Fibroblast of upper back skin (primary cell): ENCODE data around the gene RGS9.

Experiments used
- DNase-seq: peaks from one replicate; pipeline ENCODE4 v3.0.0-alpha.2; 2013

RGS9 gene

DNA sequence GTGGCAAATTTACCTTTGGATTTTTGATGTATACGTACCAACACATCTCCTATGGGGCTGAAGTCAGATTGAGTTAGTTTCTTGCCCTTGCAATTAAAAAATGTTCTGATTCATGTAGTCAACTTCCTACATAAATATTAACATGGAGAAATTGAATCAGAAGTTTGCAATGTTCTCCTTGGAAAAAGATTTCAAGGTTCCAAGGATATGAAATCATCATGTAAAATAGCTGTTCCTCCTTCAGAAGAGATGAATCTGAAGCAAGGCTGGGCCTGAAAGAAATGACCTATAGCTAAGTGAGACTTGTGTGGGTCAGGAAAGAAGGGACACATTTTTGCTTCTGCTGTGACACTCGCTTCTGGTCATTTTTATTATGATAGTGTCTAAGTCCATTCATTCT is 131.7 kb downstream of the RGS9 start:
- peak; percentile 51 for DNase-seq

DNA sequence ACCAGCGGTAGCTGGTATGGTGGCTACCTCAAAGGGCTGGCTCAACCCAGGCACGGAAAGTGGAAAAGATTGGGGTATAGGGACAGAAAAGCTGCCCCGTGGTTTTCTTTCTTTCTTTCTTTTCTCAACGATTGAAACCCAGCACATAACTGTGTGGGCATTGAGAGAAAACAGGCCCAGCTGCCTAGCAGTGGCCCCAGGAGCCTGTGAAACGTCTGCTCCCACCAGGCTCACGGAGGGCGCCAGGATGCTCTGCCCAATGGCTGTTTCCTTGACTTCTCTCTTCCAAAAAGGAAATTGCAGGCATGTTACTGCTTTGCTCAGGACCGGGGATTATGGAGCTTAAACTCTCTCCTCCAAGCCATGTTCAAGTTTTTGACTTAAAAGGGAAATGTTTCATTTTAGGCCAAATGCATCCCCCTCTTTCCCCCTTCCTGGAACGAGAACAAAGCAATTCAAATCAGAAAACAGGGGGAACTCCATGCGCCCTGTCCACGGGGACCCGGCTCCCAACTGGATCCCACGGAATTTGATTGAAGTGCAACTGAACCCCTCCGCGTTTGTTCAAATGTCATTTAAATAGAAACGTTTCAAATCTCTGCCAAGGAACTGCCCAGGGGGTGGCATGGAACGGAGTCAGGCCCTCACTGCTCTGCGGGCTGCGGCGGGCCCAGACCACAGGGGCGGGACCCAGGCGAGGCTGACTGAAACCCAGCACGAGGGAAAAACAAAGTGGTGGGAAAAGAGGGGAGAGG is 133.5 kb downstream of the RGS9 start:
- no peak for DNase-seq

DNA sequence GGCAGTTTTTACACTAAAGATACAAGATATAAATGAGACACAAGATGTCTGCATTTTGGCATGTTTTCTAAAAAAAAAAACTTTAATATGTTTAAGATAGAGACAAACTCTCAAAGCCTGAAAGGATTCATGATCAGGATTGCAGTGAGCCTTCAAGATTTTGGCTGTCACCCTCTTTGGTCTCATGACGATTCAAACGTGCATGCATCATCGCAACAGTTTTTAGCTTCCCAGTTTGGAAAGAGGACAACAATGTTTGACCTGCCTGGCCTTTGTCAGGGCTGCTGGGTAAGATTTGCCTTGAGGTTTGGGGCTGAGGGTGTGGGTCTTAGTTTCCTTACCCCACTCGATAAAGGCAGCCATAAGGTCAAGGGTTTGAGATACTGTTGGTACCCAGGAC is 134.1 kb downstream of the RGS9 start:
- no peak for DNase-seq
